Caco-2 (cell line): ENCODE measurements around the gene NPAS2. TPM values are rescaled to one million over a fixed set of nuclear protein-coding genes. Genes with fewer than 3 reads are reported as not detected.

Source experiments
- BruUV-seq: library from RNA; stranded (reverse); fragments of 400-500 nt; replicated peaks from 2 replicates; lab custom pipeline; 2021; lab: Mats Ljungman, UMichigan
- CTCF ChIA-PET: fragments of 300-600 bp; sonication (Branson Sonifier 250); formaldehyde crosslinking; loops from one replicate; lab custom pipeline; 2022; ENCODE audit warnings: antibody characterized with exemption; lab: Charles Lee
- POLR2A ChIA-PET: fragments of 300-600 bp; sonication (Branson Sonifier 250); formaldehyde crosslinking; loops from one replicate; lab custom pipeline; 2022; ENCODE audit warnings: antibody characterized with exemption; lab: Charles Lee
- DNase-seq, 2 experiments: peaks; one replicate each; pipeline versions ENCODE4 v3.0.0 to v3.0.0-alpha.2; 2020 to 2022
- H3K27me3 ChIP-seq: replicated peaks from 2 replicates; pipeline ENCODE4 v1.6.0; 2011; ENCODE audit warnings: low read length; ENCODE audit not compliant: control insufficient read depth, insufficient read depth
- H3K36me3 ChIP-seq: 2 replicates; pipeline ENCODE4 v1.5.1; 2011; ENCODE audit warnings: low read length; ENCODE audit not compliant: control insufficient read depth, insufficient read depth
- H3K4me1 ChIP-seq: fragments of 250-450 bp; sonication (Bioruptor Pico); 2 replicates; pipeline ENCODE4 v1.5.1; 2020; ENCODE audit warnings: mild to moderate bottlenecking
- H3K4me3 ChIP-seq: 2 replicates; pipeline ENCODE4 v1.5.1; 2011; ENCODE audit warnings: low read depth, mild to moderate bottlenecking, control low read depth, low read length
- H3K9me3 ChIP-seq: fragments of 250-450 bp; sonication (Bioruptor Pico); 2 replicates; pipeline ENCODE4 v1.5.1; 2020; ENCODE audit warnings: mild to moderate bottlenecking, moderate library complexity
- H3K27ac Mint-ChIP-seq: one replicate; pipeline ENCODE4 v1.8.0; 2022; ENCODE audit warnings: mixed read lengths; ENCODE audit not compliant: unreplicated experiment
- H3K27me3 Mint-ChIP-seq: one replicate; pipeline ENCODE4 v1.8.0; 2022; ENCODE audit warnings: mixed read lengths; ENCODE audit not compliant: insufficient read depth, unreplicated experiment
- H3K36me3 Mint-ChIP-seq: one replicate; pipeline ENCODE4 v1.8.0; 2022; ENCODE audit warnings: mild to moderate bottlenecking, mixed read lengths; ENCODE audit not compliant: insufficient read depth, unreplicated experiment
- H3K4me1 Mint-ChIP-seq: one replicate; pipeline ENCODE4 v1.8.0; 2022; ENCODE audit warnings: low read depth, mixed read lengths; ENCODE audit not compliant: unreplicated experiment
- H3K4me3 Mint-ChIP-seq: one replicate; pipeline ENCODE4 v1.8.0; 2022; ENCODE audit warnings: mild to moderate bottlenecking, moderate library complexity, mixed read lengths; ENCODE audit not compliant: unreplicated experiment
- H3K9me3 Mint-ChIP-seq: one replicate; pipeline ENCODE4 v1.8.0; 2022; ENCODE audit warnings: mixed read lengths; ENCODE audit not compliant: unreplicated experiment
- CTCF ChIP-seq, 2 experiments: fragments of 200-600 bp in 1 of 2; IDR thresholded peaks; 1 replicate in 1 of 2; 2 replicates in 1 of 2; pipeline versions ENCODE4 v1.5.1 to v1.8.0; 2011 to 2022; ENCODE audit warnings: antibody characterized with exemption in 1 of 2, control low read depth in 1 of 2, inconsistent platforms in 1 of 2, low read depth in 1 of 2, low read length in 1 of 2, mild to moderate bottlenecking in 1 of 2, moderate library complexity in 1 of 2; ENCODE audit not compliant: insufficient read depth in 1 of 2, severe bottlenecking in 1 of 2, unreplicated experiment in 1 of 2
- intact Hi-C: fragments of 100-400 bp; cut with micrococcal nuclease; formaldehyde crosslinking; loops from one replicate; pipeline ENCODE4 v1.10.0; 2022; ENCODE audit not compliant: unreplicated experiment
- total RNA-seq: library from RNA; stranded (reverse); gene quantifications from 2 replicates; pipeline ENCODE4 v1.2.3, GENCODE V29; 2022

The NPAS2 gene
- total RNA-seq, 1 experiment from 2014 or later: 2.8 TPM

- TF ChIP-seq CTCF (IDR thresholded peaks at IDR 0.05; ENCODE audit: insufficient read depth in 1 of 2, low read depth in 1 of 2, low read length in 1 of 2, severe bottlenecking in 1 of 2, unreplicated experiment in 1 of 2): no peak
- Mint-ChIP-seq H3K4me3 (no peak overlapping the region), H3K27me3 (no peaks in the 10 kb centered on the region), H3K9me3 (no peaks in the 10 kb centered on the region), H3K27ac (no peak overlapping the region), H3K4me1 (peaks cover 6% of the 10 kb centered on the region), H3K36me3 (no peaks in the 10 kb centered on the region)
- intact Hi-C loops: no loop called here
- ChIA-PET CTCF (no interaction called here), POLR2A (interaction anchor here (0.5 kb wide), 1 partner anchor 1676 kb away, joined by 6 read pairs; no protein-coding TSS in a partner anchor)
- 0 out of 2 replicates have a peak, but pooled peaks cover 4% of the 10 kb centered on the region for H3K9me3 ChIP-seq
- H3K27me3 ChIP-seq: no peaks in the 10 kb centered on the region
- no peak for DNase-seq
- BruUV-seq: no TSS peak
- H3K4me1 ChIP-seq: peaks cover 17% of the 10 kb centered on the region
- no peak overlapping the region for H3K4me3 ChIP-seq
- no peaks in the 10 kb centered on the region for H3K36me3 ChIP-seq
Measured at GRCh38 chr2:100845141-100845991, 25.4 kb downstream of the NPAS2 start.

GRCh38 chr2:100846716-100847115 is 26.8 kb downstream of the NPAS2 start:
- no peak for TF ChIP-seq CTCF (IDR thresholded peaks at IDR 0.05; ENCODE audit: insufficient read depth in 1 of 2, low read depth in 1 of 2, low read length in 1 of 2, severe bottlenecking in 1 of 2, unreplicated experiment in 1 of 2)
- H3K4me1 Mint-ChIP-seq: peaks cover 6% of the 10 kb centered on the region
- Histone ChIP-seq H3K9me3 (0 out of 2 replicates have a peak, but pooled peaks cover 4% of the 10 kb centered on the region), H3K36me3 (no peaks in the 10 kb centered on the region), H3K4me3 (no peak overlapping the region), H3K4me1 (peaks cover 17% of the 10 kb centered on the region), H3K27me3 (no peaks in the 10 kb centered on the region)
- CTCF ChIA-PET: interaction anchor here (0.6 kb wide), 1 partner anchor 110 kb away, joined by 3 read pairs; no protein-coding TSS in a partner anchor
- no peaks in the 10 kb centered on the region for H3K9me3 Mint-ChIP-seq
- POLR2A ChIA-PET: no interaction called here
- intact Hi-C loops: no loop called here
- no peaks in the 10 kb centered on the region for H3K27me3 Mint-ChIP-seq
- no peak for DNase-seq
- BruUV-seq: no TSS peak
- no peaks in the 10 kb centered on the region for H3K36me3 Mint-ChIP-seq
- H3K4me3 Mint-ChIP-seq: no peak overlapping the region
- H3K27ac Mint-ChIP-seq: no peak overlapping the region

- no peak for DNase-seq
- no peaks in the 10 kb centered on the region for H3K27me3 Mint-ChIP-seq
- Histone ChIP-seq H3K9me3 (no peaks in the 10 kb centered on the region), H3K4me3 (no peak overlapping the region), H3K4me1 (no peaks in the 10 kb centered on the region), H3K27me3 (no peaks in the 10 kb centered on the region), H3K36me3 (no peaks in the 10 kb centered on the region)
- no peak for TF ChIP-seq CTCF (IDR thresholded peaks at IDR 0.05; ENCODE audit: insufficient read depth in 1 of 2, low read depth in 1 of 2, low read length in 1 of 2, severe bottlenecking in 1 of 2, unreplicated experiment in 1 of 2)
- H3K4me1 Mint-ChIP-seq: no peaks in the 10 kb centered on the region
- no peak overlapping the region for H3K4me3 Mint-ChIP-seq
- no peaks in the 10 kb centered on the region for H3K36me3 Mint-ChIP-seq
- no peak overlapping the region for H3K27ac Mint-ChIP-seq
- intact Hi-C loops: no loop called here
- no peaks in the 10 kb centered on the region for H3K9me3 Mint-ChIP-seq
- no TSS peak for BruUV-seq
- ChIA-PET CTCF (no interaction called here), POLR2A (no interaction called here)
Measured at GRCh38 chr2:100852447-100852846, 32.5 kb downstream of the NPAS2 start.
